ENCODE results near the gene KCNIP1.

DNA sequence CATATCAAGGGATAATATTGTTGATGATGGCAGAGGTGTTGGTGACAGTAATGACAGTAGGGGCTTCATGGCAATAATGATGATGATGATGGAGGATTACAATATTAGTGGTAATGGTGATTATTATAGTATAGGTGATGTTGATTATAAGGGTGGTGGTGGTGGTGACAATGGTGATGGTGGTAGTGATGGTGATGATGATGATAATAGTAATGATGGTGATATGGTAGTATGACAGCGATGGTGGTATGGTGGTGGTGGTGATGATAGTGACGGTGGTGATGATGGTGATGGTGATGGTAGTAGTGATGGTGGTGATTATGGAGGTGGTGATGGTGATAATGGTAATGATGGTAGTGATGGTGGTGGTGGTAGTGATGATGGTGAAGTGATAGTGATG lies 13.6 kb downstream of the KCNIP1 start:
- TF ChIP-seq, protein P1, sequence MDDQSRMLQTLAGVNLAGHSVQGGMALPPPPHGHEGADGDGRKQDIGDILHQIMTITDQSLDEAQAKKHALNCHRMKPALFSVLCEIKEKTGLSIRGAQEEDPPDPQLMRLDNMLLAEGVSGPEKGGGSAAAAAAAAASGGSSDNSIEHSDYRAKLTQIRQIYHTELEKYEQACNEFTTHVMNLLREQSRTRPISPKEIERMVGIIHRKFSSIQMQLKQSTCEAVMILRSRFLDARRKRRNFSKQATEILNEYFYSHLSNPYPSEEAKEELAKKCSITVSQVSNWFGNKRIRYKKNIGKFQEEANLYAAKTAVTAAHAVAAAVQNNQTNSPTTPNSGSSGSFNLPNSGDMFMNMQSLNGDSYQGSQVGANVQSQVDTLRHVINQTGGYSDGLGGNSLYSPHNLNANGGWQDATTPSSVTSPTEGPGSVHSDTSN (CRISPR knock-in tag; IDR thresholded peaks at IDR 0.05): no peak
- TF ChIP-seq, protein P2, sequence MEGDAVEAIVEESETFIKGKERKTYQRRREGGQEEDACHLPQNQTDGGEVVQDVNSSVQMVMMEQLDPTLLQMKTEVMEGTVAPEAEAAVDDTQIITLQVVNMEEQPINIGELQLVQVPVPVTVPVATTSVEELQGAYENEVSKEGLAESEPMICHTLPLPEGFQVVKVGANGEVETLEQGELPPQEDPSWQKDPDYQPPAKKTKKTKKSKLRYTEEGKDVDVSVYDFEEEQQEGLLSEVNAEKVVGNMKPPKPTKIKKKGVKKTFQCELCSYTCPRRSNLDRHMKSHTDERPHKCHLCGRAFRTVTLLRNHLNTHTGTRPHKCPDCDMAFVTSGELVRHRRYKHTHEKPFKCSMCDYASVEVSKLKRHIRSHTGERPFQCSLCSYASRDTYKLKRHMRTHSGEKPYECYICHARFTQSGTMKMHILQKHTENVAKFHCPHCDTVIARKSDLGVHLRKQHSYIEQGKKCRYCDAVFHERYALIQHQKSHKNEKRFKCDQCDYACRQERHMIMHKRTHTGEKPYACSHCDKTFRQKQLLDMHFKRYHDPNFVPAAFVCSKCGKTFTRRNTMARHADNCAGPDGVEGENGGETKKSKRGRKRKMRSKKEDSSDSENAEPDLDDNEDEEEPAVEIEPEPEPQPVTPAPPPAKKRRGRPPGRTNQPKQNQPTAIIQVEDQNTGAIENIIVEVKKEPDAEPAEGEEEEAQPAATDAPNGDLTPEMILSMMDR (tag by site-specific recombination; IDR thresholded peaks at IDR 0.05): no peak
- no peak for TF ChIP-seq HOXC10 (CRISPR knock-in tag; IDR thresholded peaks at IDR 0.05)
- TF ChIP-seq, protein P3, sequence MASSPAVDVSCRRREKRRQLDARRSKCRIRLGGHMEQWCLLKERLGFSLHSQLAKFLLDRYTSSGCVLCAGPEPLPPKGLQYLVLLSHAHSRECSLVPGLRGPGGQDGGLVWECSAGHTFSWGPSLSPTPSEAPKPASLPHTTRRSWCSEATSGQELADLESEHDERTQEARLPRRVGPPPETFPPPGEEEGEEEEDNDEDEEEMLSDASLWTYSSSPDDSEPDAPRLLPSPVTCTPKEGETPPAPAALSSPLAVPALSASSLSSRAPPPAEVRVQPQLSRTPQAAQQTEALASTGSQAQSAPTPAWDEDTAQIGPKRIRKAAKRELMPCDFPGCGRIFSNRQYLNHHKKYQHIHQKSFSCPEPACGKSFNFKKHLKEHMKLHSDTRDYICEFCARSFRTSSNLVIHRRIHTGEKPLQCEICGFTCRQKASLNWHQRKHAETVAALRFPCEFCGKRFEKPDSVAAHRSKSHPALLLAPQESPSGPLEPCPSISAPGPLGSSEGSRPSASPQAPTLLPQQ (tag by site-specific recombination; IDR thresholded peaks at IDR 0.05): no peak
- no peak for TF ChIP-seq RBAK (tag by site-specific recombination; IDR thresholded peaks at IDR 0.05)
- TF ChIP-seq ZFP41 (tag by site-specific recombination; IDR thresholded peaks at IDR 0.05; ENCODE audit: borderline replicate concordance): no peak
- TF ChIP-seq, protein P4, sequence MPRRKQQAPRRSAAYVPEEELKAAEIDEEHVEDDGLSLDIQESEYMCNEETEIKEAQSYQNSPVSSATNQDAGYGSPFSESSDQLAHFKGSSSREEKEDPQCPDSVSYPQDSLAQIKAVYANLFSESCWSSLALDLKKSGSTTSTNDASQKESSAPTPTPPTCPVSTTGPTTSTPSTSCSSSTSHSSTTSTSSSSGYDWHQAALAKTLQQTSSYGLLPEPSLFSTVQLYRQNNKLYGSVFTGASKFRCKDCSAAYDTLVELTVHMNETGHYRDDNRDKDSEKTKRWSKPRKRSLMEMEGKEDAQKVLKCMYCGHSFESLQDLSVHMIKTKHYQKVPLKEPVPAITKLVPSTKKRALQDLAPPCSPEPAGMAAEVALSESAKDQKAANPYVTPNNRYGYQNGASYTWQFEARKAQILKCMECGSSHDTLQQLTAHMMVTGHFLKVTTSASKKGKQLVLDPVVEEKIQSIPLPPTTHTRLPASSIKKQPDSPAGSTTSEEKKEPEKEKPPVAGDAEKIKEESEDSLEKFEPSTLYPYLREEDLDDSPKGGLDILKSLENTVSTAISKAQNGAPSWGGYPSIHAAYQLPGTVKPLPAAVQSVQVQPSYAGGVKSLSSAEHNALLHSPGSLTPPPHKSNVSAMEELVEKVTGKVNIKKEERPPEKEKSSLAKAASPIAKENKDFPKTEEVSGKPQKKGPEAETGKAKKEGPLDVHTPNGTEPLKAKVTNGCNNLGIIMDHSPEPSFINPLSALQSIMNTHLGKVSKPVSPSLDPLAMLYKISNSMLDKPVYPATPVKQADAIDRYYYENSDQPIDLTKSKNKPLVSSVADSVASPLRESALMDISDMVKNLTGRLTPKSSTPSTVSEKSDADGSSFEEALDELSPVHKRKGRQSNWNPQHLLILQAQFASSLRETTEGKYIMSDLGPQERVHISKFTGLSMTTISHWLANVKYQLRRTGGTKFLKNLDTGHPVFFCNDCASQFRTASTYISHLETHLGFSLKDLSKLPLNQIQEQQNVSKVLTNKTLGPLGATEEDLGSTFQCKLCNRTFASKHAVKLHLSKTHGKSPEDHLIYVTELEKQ (tag by site-specific recombination; IDR thresholded peaks at IDR 0.05; ENCODE audit: borderline replicate concordance): no peak
- TF ChIP-seq, protein P5, sequence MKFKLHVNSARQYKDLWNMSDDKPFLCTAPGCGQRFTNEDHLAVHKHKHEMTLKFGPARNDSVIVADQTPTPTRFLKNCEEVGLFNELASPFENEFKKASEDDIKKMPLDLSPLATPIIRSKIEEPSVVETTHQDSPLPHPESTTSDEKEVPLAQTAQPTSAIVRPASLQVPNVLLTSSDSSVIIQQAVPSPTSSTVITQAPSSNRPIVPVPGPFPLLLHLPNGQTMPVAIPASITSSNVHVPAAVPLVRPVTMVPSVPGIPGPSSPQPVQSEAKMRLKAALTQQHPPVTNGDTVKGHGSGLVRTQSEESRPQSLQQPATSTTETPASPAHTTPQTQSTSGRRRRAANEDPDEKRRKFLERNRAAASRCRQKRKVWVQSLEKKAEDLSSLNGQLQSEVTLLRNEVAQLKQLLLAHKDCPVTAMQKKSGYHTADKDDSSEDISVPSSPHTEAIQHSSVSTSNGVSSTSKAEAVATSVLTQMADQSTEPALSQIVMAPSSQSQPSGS (tag by site-specific recombination; IDR thresholded peaks at IDR 0.05; ENCODE audit: low read depth): no peak
- TF ChIP-seq ZNF777 (tag by site-specific recombination; IDR thresholded peaks at IDR 0.05; ENCODE audit: borderline replicate concordance): no peak
- TF ChIP-seq KLF16 (tag by site-specific recombination; IDR thresholded peaks at IDR 0.05): no peak

Data from HEK293 (cell line).